ENCODE data around the gene UBFD1.
"Not testable (repeated sequence)": the region's sequence is repeated elsewhere in the genome, so short reads cannot be mapped to it uniquely, and the experiment has no call there.

UBFD1 gene

DNA sequence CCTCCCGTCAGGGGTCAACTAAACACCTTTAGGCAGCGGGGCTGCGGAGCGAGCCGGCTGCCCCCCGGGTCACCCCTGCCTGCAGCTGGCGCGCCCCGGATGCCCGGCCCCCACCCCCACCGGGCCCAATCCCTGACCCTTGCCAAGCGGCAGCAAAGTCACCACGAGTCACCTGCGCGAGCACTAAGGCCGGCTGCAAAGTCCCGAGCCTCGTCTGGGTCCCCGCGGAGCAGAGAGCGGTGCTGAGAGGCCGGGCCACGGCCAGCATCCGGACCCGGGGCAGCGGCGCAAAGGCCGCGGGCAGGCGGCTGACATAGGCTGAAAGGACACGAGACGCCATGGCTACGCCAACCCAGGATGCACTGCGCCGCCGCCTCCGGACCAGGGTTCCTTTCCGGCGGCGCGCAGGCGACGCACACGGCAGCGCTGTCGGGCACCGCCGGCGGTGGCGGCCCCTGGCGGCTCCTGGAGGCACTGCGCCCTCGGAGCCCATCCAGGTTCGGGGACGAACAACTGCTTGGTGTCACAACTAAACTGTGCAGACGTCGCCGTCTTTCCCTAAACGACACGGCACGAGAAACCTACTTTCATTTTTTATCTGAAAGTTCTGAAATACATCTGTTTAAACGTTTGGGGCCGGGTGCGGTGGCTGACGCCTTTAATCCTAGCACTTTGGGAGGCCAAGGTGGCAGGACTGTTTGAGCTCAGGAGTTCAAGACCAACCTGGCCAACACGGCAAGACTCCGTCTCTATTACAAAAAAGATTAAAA lies 38.6 kb downstream of the UBFD1 start, which contains the start of gene NDUFAB1:
Gene NDUFAB1 (minus strand): TSS at position 366 of the 770 bp plus-strand sequence. CDS start 26 bp downstream, at position 340.
- DNase-seq (ENCODE audit: extremely low read depth in 1 of 2, low read depth in 1 of 2): peak; percentile 78 to 79

DNA sequence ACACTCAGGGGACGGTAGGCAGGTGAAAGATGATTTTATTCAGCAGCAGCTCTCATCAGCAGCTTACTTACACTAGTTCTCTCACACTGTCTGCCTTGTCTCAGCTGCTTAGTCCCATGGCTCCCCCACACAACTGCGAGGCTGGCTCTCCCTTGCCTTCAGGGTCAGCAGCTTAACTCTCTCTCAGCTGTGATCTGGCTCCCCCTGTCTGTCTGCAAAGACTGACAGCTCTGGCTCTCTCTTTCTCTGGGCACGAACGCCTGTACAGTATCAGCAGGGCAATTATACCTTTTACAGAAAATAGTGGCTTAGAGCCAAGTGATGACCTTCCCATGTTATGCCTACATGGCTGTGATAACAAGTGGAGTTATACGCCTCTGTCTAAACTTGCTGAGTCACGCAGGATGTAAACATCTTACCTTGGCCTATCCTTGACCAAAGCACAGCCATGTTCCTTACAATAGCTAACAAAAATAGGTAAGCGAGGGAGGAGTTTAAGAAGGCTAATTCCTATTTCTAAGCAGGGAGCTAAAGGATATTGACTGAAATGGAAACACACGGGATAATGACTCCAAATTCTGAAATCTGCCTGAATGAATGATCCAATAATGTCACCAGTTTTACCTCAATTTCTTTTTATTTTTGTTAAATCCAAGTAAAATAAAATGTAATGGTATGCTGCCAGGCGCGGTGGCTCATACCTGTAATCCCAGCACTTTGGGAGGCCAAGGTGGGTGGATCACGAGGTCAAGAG lies 39.7 kb downstream of the UBFD1 start:
- DNase-seq (ENCODE audit: extremely low read depth in 1 of 2, low read depth in 1 of 2): no peak

DNA sequence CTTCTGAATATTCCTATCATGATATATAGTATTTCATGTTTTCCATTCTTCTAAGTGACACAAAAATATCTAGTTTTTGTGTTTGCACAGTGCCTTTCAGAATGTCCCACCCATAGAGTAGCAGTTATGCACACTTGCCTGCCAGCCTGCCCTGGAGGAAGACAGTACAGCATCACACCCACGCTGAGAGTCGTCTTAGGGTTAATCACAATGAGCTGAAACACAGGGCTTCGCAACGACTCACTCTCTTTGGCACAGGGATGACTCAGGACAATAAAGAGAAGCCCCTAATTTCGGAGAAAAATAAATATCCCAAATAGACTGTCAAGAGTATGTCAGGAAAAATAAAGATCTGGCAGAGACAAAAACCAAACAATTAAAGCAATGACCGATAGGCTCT lies 50.2 kb downstream of the UBFD1 start:
- DNase-seq (ENCODE audit: extremely low read depth in 1 of 2, low read depth in 1 of 2): no peak

DNA sequence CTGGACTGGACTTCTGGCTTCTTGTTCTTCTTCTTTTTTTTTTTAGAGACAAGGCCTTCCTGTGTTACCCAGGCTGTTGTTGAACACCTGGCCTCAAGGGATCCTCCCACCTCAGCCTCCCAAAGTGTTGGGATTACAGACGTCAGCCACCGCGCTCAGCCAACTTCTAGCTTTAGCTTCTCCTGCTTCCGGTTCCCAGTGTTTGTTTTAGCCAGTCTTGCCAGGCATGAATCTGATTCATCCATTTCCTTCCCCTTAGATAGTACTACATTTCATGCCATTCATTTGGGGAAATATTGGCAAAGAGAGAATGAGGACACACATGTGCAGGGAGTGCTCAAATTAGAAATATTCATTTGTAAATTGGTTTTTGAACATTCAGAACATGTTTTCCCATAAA lies 50.7 kb downstream of the UBFD1 start:
- DNase-seq (ENCODE audit: extremely low read depth in 1 of 2, low read depth in 1 of 2): no peak

DNA sequence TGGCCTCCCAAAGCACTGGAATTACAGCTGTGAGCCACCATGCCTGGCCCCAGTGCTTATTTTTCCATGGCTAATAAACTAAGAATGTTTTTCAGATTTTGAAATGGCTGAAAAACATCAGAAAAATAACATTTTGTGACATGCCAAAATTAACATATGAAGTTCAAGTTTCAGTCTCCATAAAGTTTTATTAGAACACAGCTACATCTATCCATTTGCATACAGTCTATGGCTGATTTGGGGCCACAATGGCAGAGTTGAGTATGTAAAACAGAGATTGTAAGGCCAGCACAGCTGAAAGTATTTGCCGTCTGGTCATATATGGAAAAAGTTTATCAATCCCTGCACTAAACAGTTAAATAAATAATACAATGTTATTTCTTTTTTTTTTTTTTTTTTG lies 52.4 kb downstream of the UBFD1 start:
- DNase-seq (ENCODE audit: extremely low read depth in 1 of 2, low read depth in 1 of 2): no peak

DNA sequence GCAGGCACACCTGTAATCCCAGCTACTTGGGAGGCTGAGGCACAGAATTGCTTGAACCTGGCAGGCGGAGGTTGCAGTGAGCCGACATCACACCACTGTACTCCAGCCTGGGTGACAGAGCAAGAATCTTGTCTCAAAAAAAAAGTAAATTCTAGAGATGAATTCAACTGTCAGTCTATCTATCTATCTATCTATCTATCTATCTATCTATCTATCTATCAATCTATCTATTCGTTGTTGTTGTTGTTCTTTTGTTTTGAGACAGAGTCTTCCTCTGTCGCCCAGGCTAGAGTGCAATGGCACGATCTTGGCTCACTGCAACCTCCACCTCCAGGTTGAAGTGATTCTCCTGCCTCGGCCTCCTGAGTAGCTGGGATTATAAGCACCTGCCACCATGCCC lies 53.4 kb downstream of the UBFD1 start:
- DNase-seq (ENCODE audit: extremely low read depth in 1 of 2, low read depth in 1 of 2): not testable (repeated sequence)

DNA sequence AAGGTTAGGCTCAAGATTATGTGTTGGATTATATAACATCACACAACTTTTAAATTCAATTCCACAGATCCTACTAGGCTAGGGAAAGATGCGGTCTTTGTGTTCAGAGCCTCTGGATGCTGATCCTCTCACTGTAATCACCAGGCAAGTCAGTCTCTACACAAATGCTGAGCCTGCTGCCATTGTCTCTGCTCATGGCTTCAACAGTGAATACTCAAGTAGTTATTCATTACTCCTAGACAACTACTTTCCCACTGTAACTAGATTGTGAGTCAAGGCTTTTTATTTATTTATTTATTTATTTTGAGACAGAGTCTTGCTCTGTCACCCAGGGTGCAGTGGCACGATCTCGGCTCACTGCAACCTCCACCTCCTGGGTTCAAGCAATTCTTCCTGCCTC lies 54.4 kb downstream of the UBFD1 start:
- DNase-seq (ENCODE audit: extremely low read depth in 1 of 2, low read depth in 1 of 2): no peak

DNA sequence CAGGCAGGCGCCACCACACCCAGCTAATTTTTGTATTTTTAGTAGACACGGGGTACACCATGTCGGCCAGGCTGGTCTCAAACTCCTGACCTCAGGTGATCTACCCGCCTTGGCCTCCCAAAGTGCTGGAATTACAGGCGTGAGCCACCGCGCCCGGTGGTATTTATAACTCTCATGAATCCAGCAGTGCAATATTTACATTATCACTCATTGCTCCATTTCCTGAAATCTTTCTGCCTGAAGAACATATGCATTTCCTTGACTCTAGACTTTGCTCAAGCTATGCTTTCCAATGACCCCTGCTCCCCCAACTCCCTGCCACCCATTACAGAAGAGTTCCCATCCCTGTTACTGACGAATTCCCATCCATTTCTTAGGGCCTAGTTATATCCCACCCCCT lies 58.3 kb downstream of the UBFD1 start:
- no peak for DNase-seq (ENCODE audit: extremely low read depth in 1 of 2, low read depth in 1 of 2)
